ENCODE measurements around the gene HHAT.
"Not testable (repeated sequence)": the region's sequence is repeated elsewhere in the genome, so short reads cannot be mapped to it uniquely, and the experiment has no call there.

The HHAT gene

GRCh38 chr1:210645582-210646257 is 317.0 kb downstream of the HHAT start:
- DNase-seq (ENCODE audit: low read depth in 2 of 2) = no peak

GRCh38 chr1:210646258-210646616 is 317.5 kb downstream of the HHAT start:
- no peak for DNase-seq (ENCODE audit: low read depth in 2 of 2)

GRCh38 chr1:210647406-210648333 is 319.0 kb downstream of the HHAT start:
- no peak for DNase-seq (ENCODE audit: low read depth in 2 of 2)

GRCh38 chr1:210648588-210649269 is 320.0 kb downstream of the HHAT start:
- DNase-seq (ENCODE audit: low read depth in 2 of 2) = no peak

GRCh38 chr1:210650403-210650802 is 321.7 kb downstream of the HHAT start:
- DNase-seq (ENCODE audit: low read depth in 2 of 2) = no peak

GRCh38 chr1:210652329-210652954 is 323.7 kb downstream of the HHAT start:
- no peak for DNase-seq (ENCODE audit: low read depth in 2 of 2)

- no peak for DNase-seq (ENCODE audit: low read depth in 2 of 2)
Observed at GRCh38 chr1:210653771-210654170, 325.1 kb downstream of the HHAT start.

GRCh38 chr1:210654176-210654981 is 325.7 kb downstream of the HHAT start:
- no peak for DNase-seq (ENCODE audit: low read depth in 2 of 2)

- no peak for DNase-seq (ENCODE audit: low read depth in 2 of 2)
Observed at GRCh38 chr1:210655511-210655910, 326.8 kb downstream of the HHAT start.

GRCh38 chr1:210657806-210658205 is 329.1 kb downstream of the HHAT start:
- DNase-seq (ENCODE audit: low read depth in 2 of 2) = no peak

- not testable (repeated sequence) for DNase-seq (ENCODE audit: low read depth in 2 of 2)
Observed at GRCh38 chr1:210661520-210661919, 332.8 kb downstream of the HHAT start.

GRCh38 chr1:210662291-210663050 is 333.8 kb downstream of the HHAT start:
- no peak for DNase-seq (ENCODE audit: low read depth in 2 of 2)

GRCh38 chr1:210663730-210664573 is 335.2 kb downstream of the HHAT start:
- DNase-seq (ENCODE audit: low read depth in 2 of 2) = no peak

- DNase-seq (ENCODE audit: low read depth in 2 of 2) = no peak
Observed at GRCh38 chr1:210669951-210670350, 341.2 kb downstream of the HHAT start.

- DNase-seq (ENCODE audit: low read depth in 2 of 2) = no peak
Observed at GRCh38 chr1:210674151-210674550, 345.4 kb downstream of the HHAT start.

GRCh38 chr1:210676539-210676938 is 347.8 kb downstream of the HHAT start:
- DNase-seq (ENCODE audit: low read depth in 2 of 2) = no peak

- no peak for DNase-seq (ENCODE audit: low read depth in 2 of 2)
Observed at GRCh38 chr1:210677533-210677932, 348.8 kb downstream of the HHAT start.

- no peak for DNase-seq (ENCODE audit: low read depth in 2 of 2)
Observed at GRCh38 chr1:210678306-210678705, 349.6 kb downstream of the HHAT start.

GRCh38 chr1:210681158-210681557 is 352.5 kb downstream of the HHAT start:
- DNase-seq (ENCODE audit: low read depth in 2 of 2) = no peak
